Fibroblast of lung (primary cell): ENCODE data around the gene NQO1. TPM values are rescaled to one million over a fixed set of nuclear protein-coding genes. Genes with fewer than 3 reads are reported as not detected.
"Not testable (repeated sequence)": the region's sequence is repeated elsewhere in the genome, so short reads cannot be mapped to it uniquely, and the experiment has no call there.

Experiments
- DNase-seq, 2 donors: peaks; one replicate each; pipeline versions ENCODE4 v3.0.0 to v3.0.0-alpha.2; 2010; ENCODE audit warnings: low read depth in 2 of 2
- H2AFZ ChIP-seq: 2 replicates; pipeline ENCODE4 v1.5.1; 2012; ENCODE audit warnings: low read length, control low read depth, inconsistent platforms
- H3K27ac ChIP-seq: 2 replicates; pipeline ENCODE4 v1.5.1; 2011; ENCODE audit warnings: low read length, control low read depth; ENCODE audit not compliant: insufficient read depth
- H3K27me3 ChIP-seq: 2 replicates; pipeline ENCODE4 v1.5.1; 2011; ENCODE audit warnings: mild to moderate bottlenecking, low read length; ENCODE audit not compliant: control insufficient read depth, insufficient read depth
- H3K36me3 ChIP-seq: 2 replicates; pipeline ENCODE4 v1.5.1; 2011; ENCODE audit warnings: low read length; ENCODE audit not compliant: control insufficient read depth, insufficient read depth
- H3K4me1 ChIP-seq: 2 replicates; pipeline ENCODE4 v1.5.1; 2011; ENCODE audit warnings: low read length; ENCODE audit not compliant: control insufficient read depth, insufficient read depth; ENCODE audit errors: extremely low read depth
- H3K4me2 ChIP-seq: 2 replicates; pipeline ENCODE4 v1.5.1; 2011; ENCODE audit warnings: low read length, control low read depth; ENCODE audit not compliant: insufficient read depth; ENCODE audit errors: extremely low read depth
- H3K4me3 ChIP-seq, 4 experiments: fragments of 200-600 bp in 1 of 4; sonication (generic) in 1 of 4; replicated peaks in 1 of 4; 2 replicates each; pipeline ENCODE4 v1.5.1; 2011 to 2016; ENCODE audit warnings: low read length in 4 of 4, low read depth in 3 of 4, mild to moderate bottlenecking in 3 of 4, control low read depth in 2 of 4, inconsistent platforms in 1 of 4, mixed read lengths in 1 of 4; ENCODE audit not compliant: insufficient read depth in 1 of 4; ENCODE audit errors: control extremely low read depth in 1 of 4
- H3K79me2 ChIP-seq: 2 replicates; pipeline ENCODE4 v1.5.1; 2012; ENCODE audit warnings: mild to moderate bottlenecking, low read length, inconsistent platforms; ENCODE audit not compliant: control insufficient read depth, insufficient read depth
- H3K9ac ChIP-seq: 2 replicates; pipeline ENCODE4 v1.5.1; 2011; ENCODE audit warnings: mild to moderate bottlenecking, low read length, control low read depth; ENCODE audit not compliant: insufficient read depth
- H3K9me3 ChIP-seq: 2 replicates; pipeline ENCODE4 v1.5.1; 2012; ENCODE audit warnings: low read depth, low read length; ENCODE audit not compliant: control insufficient read depth, insufficient read depth
- H4K20me1 ChIP-seq: 2 replicates; pipeline ENCODE4 v1.5.1; 2011; ENCODE audit warnings: low read length; ENCODE audit not compliant: control insufficient read depth, insufficient read depth; ENCODE audit errors: extremely low read depth
- CTCF ChIP-seq, 2 donors: IDR thresholded peaks in 1 of 2; conservative IDR thresholded peaks in 1 of 2; 1 replicate in 1 of 2; 2 replicates in 1 of 2; pipeline ENCODE4 v1.5.1; 2011 to 2012; ENCODE audit warnings: low read length in 2 of 2, control low read depth in 1 of 2, inconsistent platforms in 1 of 2, low read depth in 1 of 2, mild to moderate bottlenecking in 1 of 2
- EZH2 ChIP-seq: IDR thresholded peaks from 2 replicates; pipeline ENCODE4 v1.5.1; 2012; ENCODE audit warnings: low read length, control low read depth, mild to moderate bottlenecking; ENCODE audit errors: missing control alignments
- polyA plus RNA-seq, 2 donors: library from polyadenylated mRNA; depleted of rRNA in 1 of 2; stranded (reverse) in 1 of 2; unstranded in 1 of 2; fragments of >200 nt; gene quantifications; 2 replicates each; pipeline ENCODE4 v1.2.1, GENCODE V29; 2011 to 2012; ENCODE audit warnings: missing spikeins in 1 of 2
- total RNA-seq: library from RNA; depleted of rRNA; stranded (reverse); fragments of >200 nt; gene quantifications from 2 replicates; pipeline ENCODE4 v1.2.1, GENCODE V29; 2014

Gene NQO1
- total and polyA plus RNA-seq, 2 donors (not counting 1 experiment from before 2014, with no cell fraction given): 583 to 779 TPM

DNA sequence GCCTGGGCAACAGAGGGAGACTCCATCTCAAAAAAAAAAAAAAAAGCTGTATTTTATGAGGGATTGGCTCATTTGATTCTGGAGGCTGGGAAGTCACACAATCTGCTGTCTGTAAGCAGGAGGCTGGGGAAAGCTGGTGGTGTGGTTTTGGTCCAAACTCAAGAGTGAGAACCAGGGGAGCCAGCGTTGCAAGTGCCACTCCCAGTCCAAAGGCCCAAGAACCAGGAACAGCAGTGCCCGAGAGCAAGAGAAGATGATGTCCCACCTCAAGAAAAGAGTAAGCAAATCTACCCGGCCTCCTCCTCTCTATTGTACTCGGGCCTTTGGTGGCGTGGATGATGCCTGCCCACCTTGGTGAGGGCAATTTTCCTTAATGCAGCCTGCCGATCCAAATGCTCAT is 5.7 kb upstream of the NQO1 start:
- no peaks in the 10 kb centered on the region for H3K4me1 ChIP-seq
- DNase-seq: no peak
- no peak overlapping the region for H3K4me3 ChIP-seq
- no peak for TF ChIP-seq CTCF (conservative IDR thresholded peaks at IDR 0.05 in 1 of 2, IDR thresholded peaks at IDR 0.05 in 1 of 2; ENCODE audit: low read depth in 1 of 2, low read length in 2 of 2)
- TF ChIP-seq EZH2: no peak
- H2AFZ ChIP-seq: no peak overlapping the region
- no peak overlapping the region for H3K27ac ChIP-seq
- no peaks in the 10 kb centered on the region for H4K20me1 ChIP-seq
- H3K9me3 ChIP-seq: no peaks in the 10 kb centered on the region
- no peak overlapping the region for H3K9ac ChIP-seq
- H3K36me3 ChIP-seq: no peaks in the 10 kb centered on the region
- H3K4me2 ChIP-seq: no peak overlapping the region
- H3K27me3 ChIP-seq: no peaks in the 10 kb centered on the region
- H3K79me2 ChIP-seq: no peaks in the 10 kb centered on the region

DNA sequence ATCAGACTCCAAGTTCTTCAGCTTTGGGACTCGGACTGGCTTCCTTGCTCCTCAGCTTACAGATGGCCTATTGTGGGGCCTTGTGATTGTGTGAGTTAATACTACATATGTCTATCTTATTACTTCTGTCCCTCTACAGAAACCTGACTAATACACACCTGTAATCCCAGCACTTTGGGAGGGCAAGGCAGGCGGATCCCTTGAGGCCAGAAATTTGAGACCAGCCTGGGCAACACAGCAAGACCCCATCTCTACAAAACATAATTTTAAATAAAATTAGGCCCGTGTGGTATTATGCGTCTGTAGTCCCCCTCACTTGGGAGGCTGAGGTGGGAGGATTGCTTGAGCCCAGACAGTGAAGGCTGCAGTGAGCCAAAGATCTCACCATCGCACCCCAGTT is 4.9 kb upstream of the NQO1 start:
- not testable (repeated sequence) for DNase-seq, H3K36me3 ChIP-seq, H3K4me3 ChIP-seq, H3K4me2 ChIP-seq, H2AFZ ChIP-seq, H3K27ac ChIP-seq, H3K4me1 ChIP-seq, H3K79me2 ChIP-seq, H3K9ac ChIP-seq, H3K9me3 ChIP-seq, H4K20me1 ChIP-seq, H3K27me3 ChIP-seq

- not testable (repeated sequence) for H3K4me2 ChIP-seq, H3K27me3 ChIP-seq, H3K27ac ChIP-seq, H2AFZ ChIP-seq, H3K36me3 ChIP-seq, H3K4me1 ChIP-seq, H3K9ac ChIP-seq, H4K20me1 ChIP-seq, DNase-seq, H3K4me3 ChIP-seq, H3K9me3 ChIP-seq
- peaks cover 21% of the 10 kb centered on the region for H3K79me2 ChIP-seq
These were observed 2.7 kb upstream of the NQO1 start for GRCh38 chr16:69729030-69729429.

DNA sequence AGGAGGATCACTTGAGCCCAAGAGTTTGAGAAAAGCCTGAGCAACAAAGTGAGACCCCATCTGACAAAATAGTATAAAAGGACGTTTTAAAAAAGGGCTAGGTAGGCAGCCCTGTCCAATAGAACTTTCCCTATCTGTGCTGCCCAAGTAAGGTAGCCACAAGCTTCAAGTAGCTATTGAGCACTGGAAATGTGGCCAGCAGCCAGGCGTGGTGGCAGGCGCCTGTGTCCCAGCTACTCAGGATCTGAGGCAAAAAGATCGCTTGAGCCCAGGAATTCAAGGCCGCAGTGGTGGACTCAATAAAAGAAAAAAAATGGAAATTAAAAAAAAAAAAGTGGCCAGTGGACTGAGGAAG is 1.5 kb upstream of the NQO1 start:
- Histone ChIP-seq H3K4me2 (no peak overlapping the region), H3K9ac (no peak overlapping the region), H3K4me1 (peaks cover 2% of the 10 kb centered on the region), H3K27ac (no peak overlapping the region), H3K79me2 (peaks cover 32% of the 10 kb centered on the region), H3K36me3 (no peaks in the 10 kb centered on the region), H3K27me3 (no peaks in the 10 kb centered on the region), H2AFZ (no peak overlapping the region), H3K4me3 (no peak overlapping the region), H4K20me1 (no peaks in the 10 kb centered on the region), H3K9me3 (no peaks in the 10 kb centered on the region)
- TF ChIP-seq EZH2 (no peak), CTCF (conservative IDR thresholded peaks at IDR 0.05 in 1 of 2, IDR thresholded peaks at IDR 0.05 in 1 of 2; ENCODE audit: low read depth in 1 of 2, low read length in 2 of 2) (no peak)
- no peak for DNase-seq
